ENCODE data around the gene AURKA.

AURKA gene

GRCh38 chr20:56438284-56438683 is 46.3 kb upstream of the AURKA start:
- Histone ChIP-seq H3K4me1 (ENCODE audit: insufficient read depth, low read length, poor library complexity, severe bottlenecking) (peaks cover 32% of the 10 kb centered on the region), H2AFZ (ENCODE audit: low read length) (no peak overlapping the region), H3K27me3 (ENCODE audit: insufficient read depth, low read length, poor library complexity, severe bottlenecking) (no peaks in the 10 kb centered on the region), H3K9me3 (ENCODE audit: insufficient read depth, low read depth, low read length) (no peaks in the 10 kb centered on the region), H3F3A (ENCODE audit: low read depth) (no peaks in the 10 kb centered on the region), H3K4me2 (ENCODE audit: low read depth, low read length, poor library complexity, severe bottlenecking) (no peak overlapping the region), H3K36me3 (ENCODE audit: insufficient read depth, low read length) (no peaks in the 10 kb centered on the region), H3K9ac (ENCODE audit: low read depth, low read length, poor library complexity, severe bottlenecking) (no peak overlapping the region), H3K79me2 (ENCODE audit: insufficient read depth, low read length) (no peaks in the 10 kb centered on the region), H4K20me1 (ENCODE audit: insufficient read depth, low read length, poor library complexity, severe bottlenecking) (no peaks in the 10 kb centered on the region), H3K9me2 (replicated peaks; ENCODE audit: low read depth, low read length) (no peaks in the 10 kb centered on the region), H3K4me3 (ENCODE audit: low read length, poor library complexity, severe bottlenecking) (no peak overlapping the region)
- no peak for TF ChIP-seq CTCF (conservative IDR thresholded peaks at IDR 0.05; ENCODE audit: low read length)
- TF ChIP-seq EZH2phosphoT487 (IDR thresholded peaks at IDR 0.05; ENCODE audit: borderline replicate concordance): no peak

- TF ChIP-seq CTCF (conservative IDR thresholded peaks at IDR 0.05; ENCODE audit: low read length) (no peak), EZH2phosphoT487 (IDR thresholded peaks at IDR 0.05; ENCODE audit: borderline replicate concordance) (no peak)
- Histone ChIP-seq H4K20me1 (ENCODE audit: insufficient read depth, low read length, poor library complexity, severe bottlenecking) (no peaks in the 10 kb centered on the region), H3K9ac (ENCODE audit: low read depth, low read length, poor library complexity, severe bottlenecking) (no peak overlapping the region), H3F3A (ENCODE audit: low read depth) (no peaks in the 10 kb centered on the region), H3K9me2 (replicated peaks; ENCODE audit: low read depth, low read length) (no peaks in the 10 kb centered on the region), H3K79me2 (ENCODE audit: insufficient read depth, low read length) (no peaks in the 10 kb centered on the region), H3K4me2 (ENCODE audit: low read depth, low read length, poor library complexity, severe bottlenecking) (no peak overlapping the region), H2AFZ (ENCODE audit: low read length) (no peak overlapping the region), H3K36me3 (ENCODE audit: insufficient read depth, low read length) (no peaks in the 10 kb centered on the region), H3K27me3 (ENCODE audit: insufficient read depth, low read length, poor library complexity, severe bottlenecking) (no peaks in the 10 kb centered on the region), H3K4me3 (ENCODE audit: low read length, poor library complexity, severe bottlenecking) (no peak overlapping the region), H3K4me1 (ENCODE audit: insufficient read depth, low read length, poor library complexity, severe bottlenecking) (peaks cover 28% of the 10 kb centered on the region), H3K9me3 (ENCODE audit: insufficient read depth, low read depth, low read length) (no peaks in the 10 kb centered on the region)
These were observed 45.4 kb upstream of the AURKA start for GRCh38 chr20:56437196-56437960.

- H2AFZ ChIP-seq (ENCODE audit: low read length): no peak overlapping the region
- no peak overlapping the region for H3K4me2 ChIP-seq (ENCODE audit: low read depth, low read length, poor library complexity, severe bottlenecking)
- H4K20me1 ChIP-seq (ENCODE audit: insufficient read depth, low read length, poor library complexity, severe bottlenecking): no peaks in the 10 kb centered on the region
- no peaks in the 10 kb centered on the region for H3K36me3 ChIP-seq (ENCODE audit: insufficient read depth, low read length)
- H3K79me2 ChIP-seq (ENCODE audit: insufficient read depth, low read length): no peaks in the 10 kb centered on the region
- H3K9me3 ChIP-seq (ENCODE audit: insufficient read depth, low read depth, low read length): no peaks in the 10 kb centered on the region
- TF ChIP-seq EZH2phosphoT487 (IDR thresholded peaks at IDR 0.05; ENCODE audit: borderline replicate concordance): no peak
- no peak for TF ChIP-seq CTCF (conservative IDR thresholded peaks at IDR 0.05; ENCODE audit: low read length)
- H3K9me2 ChIP-seq (replicated peaks; ENCODE audit: low read depth, low read length): no peaks in the 10 kb centered on the region
- H3K9ac ChIP-seq (ENCODE audit: low read depth, low read length, poor library complexity, severe bottlenecking): no peak overlapping the region
- no peaks in the 10 kb centered on the region for H3F3A ChIP-seq (ENCODE audit: low read depth)
- H3K4me3 ChIP-seq (ENCODE audit: low read length, poor library complexity, severe bottlenecking): no peak overlapping the region
- H3K27me3 ChIP-seq (ENCODE audit: insufficient read depth, low read length, poor library complexity, severe bottlenecking): no peaks in the 10 kb centered on the region
- H3K4me1 ChIP-seq (ENCODE audit: insufficient read depth, low read length, poor library complexity, severe bottlenecking): peaks cover 21% of the 10 kb centered on the region
These were observed 41.9 kb upstream of the AURKA start for GRCh38 chr20:56433880-56434255.

Measured in Loucy (cell line).